COLO829 (cell line): ENCODE results near the gene ARL2BP.

ENCODE experiments used
- DNase-seq: peaks from one replicate; pipeline ENCODE4 v3.0.0; 2012; ENCODE audit warnings: low spot score

The ARL2BP gene

DNA sequence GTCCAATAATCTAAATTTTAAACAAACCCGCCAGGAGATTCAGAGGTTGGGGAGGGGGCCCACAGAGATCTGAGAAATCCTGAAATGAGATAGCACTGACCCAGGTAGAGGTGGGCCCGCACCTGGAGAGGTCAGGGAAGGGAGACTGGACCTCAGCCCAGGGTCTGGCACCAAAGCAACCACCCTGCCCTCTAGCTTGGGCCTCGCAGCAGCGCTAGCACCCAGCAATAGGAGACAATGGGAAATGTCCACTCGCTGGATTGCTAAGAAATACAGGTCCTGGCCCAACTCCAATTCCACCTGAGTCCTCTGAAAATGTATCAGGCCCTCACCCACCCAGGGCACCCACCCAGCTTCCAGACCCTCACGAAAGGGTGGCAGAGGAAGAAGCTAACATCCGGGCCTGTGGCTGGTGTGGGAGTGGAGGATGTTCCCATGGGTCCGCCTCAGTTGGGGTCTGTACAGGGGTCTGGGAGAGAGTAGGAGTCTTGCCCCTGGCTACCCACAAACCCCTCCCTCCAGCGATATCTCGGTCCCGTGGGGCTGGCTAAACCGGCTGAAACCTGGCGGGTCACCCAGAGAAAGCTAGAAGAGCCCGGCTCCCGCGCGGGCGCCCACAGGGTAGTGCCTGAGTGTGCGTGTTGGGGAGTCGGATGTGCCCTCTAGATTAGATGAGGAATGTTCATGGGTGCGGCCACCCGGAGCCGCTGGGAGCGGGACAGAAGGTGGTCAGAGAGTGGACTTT is 38.3 kb downstream of the ARL2BP start:
- DNase-seq = no peak

DNA sequence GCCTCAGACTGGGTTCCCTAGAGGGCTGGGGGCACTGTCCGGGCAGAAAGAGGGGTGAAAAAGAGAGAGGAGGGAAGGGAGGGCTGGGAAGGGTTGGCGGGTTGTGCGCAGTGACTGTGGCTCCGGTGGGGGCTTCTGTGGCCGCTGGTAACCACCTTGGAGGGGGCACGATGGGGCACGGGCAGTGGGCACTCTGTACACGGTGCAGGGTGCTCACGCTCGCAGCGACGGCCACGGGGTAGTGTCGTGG is 38.8 kb downstream of the ARL2BP start:
- no peak for DNase-seq

DNA sequence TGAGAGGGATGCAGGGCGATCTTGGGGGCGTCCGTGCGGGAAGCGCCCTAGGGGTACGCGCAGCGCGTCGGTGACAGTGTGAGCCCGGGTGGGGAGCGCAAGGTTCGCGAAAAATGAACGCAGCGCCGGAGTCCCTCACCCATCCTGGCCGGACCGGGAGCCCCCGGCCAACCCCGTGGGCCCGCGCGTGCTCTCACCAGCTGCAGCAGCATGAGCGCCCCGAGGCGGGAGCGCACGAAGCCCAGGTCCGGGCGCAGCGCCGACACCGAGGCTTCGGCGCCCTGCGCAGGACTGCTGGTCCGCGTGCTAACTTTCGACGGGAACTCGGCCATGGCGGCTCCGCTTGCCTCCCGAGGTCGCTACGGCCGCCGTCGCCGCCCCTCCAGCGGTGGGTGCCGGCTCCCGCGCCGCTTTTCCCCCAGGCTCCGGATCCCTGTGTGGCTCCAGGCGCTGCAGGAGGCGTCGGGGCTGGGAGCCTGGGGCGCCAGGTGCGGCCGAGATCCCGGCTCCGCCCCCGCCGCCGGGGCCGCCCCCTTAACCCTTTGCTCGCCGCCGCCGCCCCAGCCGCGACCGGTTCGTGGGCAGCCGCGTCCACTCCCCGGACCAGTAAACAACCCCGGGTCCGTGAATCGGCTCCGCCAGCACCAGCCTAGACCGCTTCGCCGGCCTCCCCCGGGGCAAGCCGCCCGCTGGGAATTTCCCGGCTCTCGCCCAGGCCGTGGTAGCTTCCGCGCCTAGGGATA is 39.3 kb downstream of the ARL2BP start, which contains the start of gene PLLP:
TSS of gene PLLP (minus strand) at position 464 of the 743 bp plus-strand sequence. CDS start at position 332, 132 bp downstream.
- no peak for DNase-seq

DNA sequence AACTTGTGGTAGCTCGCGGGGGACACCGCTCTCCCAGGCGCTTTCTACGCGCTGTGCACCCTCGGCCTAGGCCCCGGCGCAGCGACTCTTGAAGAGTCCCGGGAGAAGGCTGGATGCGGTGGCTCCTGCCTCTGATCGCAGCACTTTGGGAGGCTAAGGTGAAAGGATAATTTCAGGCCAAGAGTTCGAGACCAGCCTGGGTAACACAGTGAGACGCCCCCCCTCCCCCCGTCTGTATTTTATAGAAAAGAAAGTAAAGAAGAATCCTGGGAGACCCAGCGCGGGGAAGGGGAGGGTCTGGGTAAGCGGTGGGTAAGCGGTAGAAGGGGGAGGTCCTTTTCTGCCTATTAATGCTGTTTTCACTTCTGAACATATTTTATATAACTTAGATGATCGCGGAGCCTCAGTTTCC is 39.9 kb downstream of the ARL2BP start:
- DNase-seq = no peak

DNA sequence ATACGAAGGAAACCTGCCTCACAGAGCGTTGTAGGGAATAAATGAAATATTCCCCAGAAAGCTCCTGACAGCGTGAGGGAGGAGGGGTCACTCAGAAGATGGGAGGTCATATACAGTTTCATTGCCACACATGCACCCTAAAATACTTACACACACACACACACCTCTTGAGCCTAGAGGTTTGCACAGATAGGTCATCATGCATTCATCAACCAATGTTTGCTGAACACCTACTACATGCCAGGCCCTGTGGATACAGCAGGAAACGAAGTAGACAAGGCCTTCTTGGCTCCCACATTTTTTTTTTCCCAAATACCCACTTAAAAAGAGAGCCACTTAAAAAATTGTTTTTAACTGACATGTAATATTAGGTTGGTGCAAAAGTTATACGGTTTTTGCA is 40.3 kb downstream of the ARL2BP start:
- no peak for DNase-seq

DNA sequence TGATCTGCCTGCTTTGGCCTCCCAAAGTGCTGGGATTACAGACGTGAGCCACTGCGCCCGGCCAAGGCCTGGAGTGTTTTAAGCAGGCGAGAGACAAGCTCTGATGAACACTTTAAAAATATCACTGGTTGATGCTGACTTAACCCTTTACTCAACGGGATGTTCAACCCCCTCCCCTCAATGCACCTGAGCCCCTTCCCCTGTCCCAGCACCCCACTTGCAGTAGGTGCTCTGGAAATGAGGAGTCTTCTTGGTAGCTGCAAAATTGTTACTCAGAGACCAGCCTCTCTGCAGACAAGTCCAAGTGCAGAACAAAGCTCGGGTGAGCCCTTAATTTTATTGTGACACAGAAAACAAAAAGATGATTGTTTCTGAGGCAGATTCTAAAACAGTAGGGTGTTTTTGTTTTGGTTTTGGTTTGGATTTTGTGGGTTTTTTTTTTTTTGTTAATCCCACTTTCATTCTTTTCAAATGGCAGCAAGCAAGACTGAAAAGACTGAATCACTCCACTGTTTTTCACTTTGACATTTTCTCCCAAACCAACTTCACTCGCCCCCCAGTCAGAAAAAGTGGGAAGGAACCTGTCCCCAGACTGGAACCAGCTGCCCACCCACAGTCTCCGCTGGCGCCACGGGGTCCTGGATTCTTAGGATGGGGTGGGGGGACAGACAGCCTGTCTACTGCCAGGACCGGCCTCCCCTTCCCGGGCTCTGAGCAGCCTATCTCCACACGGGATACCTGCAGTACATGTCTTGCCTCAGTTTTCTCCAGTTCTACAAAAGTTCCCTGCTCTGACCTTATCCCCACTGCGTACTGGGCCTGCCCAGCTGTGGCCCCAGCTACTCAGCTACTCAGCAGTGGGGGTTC is 44.6 kb downstream of the ARL2BP start:
- peak; percentile 56 for DNase-seq

DNA sequence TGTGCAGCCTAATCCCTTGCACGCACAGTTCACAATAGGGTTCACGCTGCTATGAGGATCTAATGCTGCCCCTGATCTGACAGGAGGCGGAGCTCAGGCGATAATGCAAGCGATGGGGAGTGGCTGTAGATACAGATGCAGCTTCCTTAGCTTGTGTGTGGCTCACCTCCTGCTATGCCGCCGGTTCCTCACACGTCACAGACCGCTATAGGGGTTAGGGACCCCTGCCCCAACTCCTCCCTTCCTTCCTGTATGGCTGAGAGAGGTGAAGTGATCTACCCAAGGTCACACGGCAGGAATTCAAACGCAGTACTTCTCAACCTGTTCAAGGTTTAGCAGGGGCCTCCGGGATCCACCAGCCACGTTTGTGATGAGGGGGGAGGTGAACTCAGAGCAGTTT is 52.8 kb downstream of the ARL2BP start:
- no peak for DNase-seq

DNA sequence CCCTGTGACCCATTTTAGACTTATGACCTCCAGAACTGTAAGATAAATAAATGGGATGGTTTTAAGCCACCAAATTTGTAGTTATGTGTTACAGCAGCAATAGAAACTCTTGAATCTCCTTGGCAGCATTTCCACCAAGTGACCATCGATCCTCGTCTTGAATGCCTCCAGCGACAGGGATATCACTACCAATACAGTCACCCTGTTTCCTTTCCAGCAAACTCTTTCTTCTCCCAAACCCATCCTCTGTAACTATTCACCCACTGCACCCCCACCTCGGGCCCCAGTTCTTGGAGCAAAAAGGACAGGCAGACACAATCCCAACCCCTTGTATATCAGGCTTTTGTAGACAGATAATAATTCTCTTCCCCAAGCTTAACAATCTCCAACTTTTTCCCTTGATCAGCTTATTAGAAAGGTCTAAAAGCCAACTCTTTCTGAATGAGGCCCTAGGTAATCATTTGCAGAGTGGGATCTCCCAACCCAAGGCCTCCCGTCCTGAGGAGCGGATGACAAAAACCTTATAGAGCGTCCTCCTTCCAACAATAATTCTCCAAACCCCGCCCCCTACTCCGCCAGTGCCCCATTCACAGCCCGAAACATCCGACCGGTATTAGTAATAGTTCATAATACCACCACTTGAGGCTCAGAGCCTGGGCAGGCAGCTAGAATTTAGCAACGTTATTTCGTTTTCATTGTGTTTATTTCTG is 54.1 kb downstream of the ARL2BP start:
- DNase-seq = peak; percentile 50

DNA sequence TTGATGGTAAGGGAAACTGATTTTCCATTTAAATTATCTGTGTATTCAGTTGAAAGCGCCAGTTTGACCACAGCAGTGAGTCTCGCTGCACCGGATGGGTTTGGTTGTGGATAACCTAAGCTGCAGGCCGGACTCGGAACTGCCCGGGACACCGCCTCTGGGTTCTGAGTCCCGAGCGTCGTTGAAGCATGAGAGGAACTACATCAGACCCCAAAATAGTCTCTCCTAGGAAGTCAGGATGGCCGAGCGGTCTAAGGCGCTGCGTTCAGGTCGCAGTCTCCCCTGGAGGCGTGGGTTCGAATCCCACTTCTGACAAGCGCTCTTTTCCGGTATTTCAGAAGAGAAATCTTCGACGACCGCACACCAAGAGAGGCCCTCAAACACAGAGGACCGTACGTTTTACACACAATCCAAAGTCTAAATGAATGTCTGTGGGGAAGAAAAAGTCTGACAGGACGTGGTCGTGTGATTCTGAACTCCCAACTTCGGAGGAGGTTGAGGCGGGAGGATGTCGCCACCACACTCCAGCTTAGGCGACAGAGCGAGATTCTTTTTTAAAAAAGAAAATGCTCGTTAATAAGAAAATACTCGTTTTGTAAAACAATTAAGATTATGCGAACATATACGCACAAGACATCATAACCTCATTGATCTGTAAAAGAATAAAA is 54.8 kb downstream of the ARL2BP start:
- peak; percentile 87 for DNase-seq

DNA sequence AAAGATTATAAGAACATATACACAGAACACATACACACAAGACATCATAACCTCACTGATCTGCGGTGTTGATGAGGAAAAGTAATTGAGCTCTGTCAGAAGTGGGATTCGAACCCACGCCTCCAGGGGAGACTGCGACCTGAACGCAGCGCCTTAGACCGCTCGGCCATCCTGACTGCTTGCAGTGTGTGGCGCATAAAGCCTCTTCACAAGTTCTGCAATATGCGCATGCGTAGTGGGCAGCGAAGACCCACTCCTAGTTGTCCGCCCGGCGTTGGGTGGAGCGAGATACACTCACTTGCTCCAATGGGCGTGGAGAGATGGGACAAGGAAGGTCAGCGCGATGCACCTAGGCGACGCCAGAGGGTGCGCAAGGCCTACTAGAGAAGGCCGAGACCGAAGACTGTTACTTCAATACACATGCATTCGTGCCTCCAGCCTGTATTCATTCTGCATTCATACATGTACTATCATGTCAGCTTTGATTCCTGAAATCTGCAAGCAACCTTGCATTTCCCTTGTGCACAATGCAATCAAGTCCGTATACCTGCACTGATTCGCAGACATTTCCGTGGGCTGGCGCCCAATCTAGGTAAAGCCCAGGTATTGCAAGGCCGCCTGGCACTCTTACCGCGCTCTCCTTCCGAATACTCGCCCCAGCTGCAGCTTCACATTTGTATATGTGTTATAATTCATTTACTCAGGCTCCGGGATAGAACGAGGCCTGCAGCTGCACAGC is 55.5 kb downstream of the ARL2BP start:
- peak; percentile 94 for DNase-seq

DNA sequence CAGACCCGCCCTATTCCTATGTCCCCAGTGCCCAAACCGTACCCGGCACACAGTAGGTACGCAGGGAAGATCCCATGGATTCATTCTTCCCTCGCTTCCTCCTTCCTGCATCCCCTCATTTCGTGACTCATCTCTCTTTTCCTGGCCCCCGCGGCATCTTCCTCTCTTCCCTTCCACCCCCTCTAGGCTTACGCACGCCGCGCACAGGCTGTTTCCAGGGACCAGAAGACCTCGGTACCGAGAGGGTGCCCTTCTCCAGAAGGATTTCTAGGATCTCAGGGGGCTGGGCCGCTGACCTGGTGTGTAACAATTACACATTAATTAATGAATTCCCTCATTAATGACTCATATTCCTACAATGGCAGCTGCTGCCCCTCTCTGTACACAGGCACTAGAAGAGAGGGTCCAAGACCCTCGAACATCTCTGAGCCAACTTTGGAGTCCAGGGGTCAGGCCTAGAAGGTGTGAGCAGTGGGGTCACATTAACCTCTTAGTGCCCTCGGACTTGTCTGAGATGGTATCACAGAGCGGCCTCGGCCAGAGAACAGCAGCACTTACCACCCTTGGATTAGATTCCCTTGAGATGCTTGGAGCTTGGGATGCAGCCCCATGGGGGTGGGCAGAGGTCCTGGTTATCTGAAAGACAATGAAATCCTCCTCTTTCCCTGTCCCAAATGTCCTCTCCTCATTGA is 56.2 kb downstream of the ARL2BP start:
- no peak for DNase-seq
